A549 treated with Hydrocortisone at 1 μM for 4 hours (cell line): ENCODE results near the gene RNASEH1. TPM values are rescaled to one million over a fixed set of nuclear protein-coding genes. Genes with fewer than 3 reads are reported as not detected.

Experiments
- total RNA-seq: library from RNA; stranded (reverse); fragments of 200-300 nt; extraction: Qiagen RNA extraction; gene quantifications from 5 replicates; pipeline ENCODE4 v1.2.3, GENCODE V29; 2022

RNASEH1 gene
- 45.9 to 61.9 TPM (median 49.5 TPM) in 5 replicates for total RNA-seq

GRCh38 chr2:3558205-3559014 lies at the start of gene RNASEH1:
Gene RNASEH1, minus strand, starts transcription at chr2:3558333. Its CDS starts 73 bp downstream, at chr2:3558260.

GRCh38 chr2:3594493-3595281 lies 36.6 kb upstream of the RNASEH1 start, which contains the start of gene COLEC11:
Gene COLEC11, plus strand, starts transcription at chr2:3595112. Its CDS starts 9,229 bp downstream, at chr2:3604341.

GRCh38 chr2:3519255-3520205 lies 38.6 kb downstream of the RNASEH1 start, which contains the start of gene ADI1:
Gene ADI1, minus strand, starts transcription at chr2:3519531. Its CDS starts 44 bp downstream, at chr2:3519487.

Other genes starting within 250 kb of the RNASEH1 start
- gene EIPR1, start 180.5 kb downstream of the RNASEH1 start, total RNA-seq = 38.1 to 42.8 TPM (median 41.2 TPM) in 5 replicates
- gene TRAPPC12, start 178.6 kb downstream of the RNASEH1 start, total RNA-seq = 52.6 to 66.9 TPM (median 64.5 TPM) in 5 replicates
- gene ADI1, start 38.8 kb downstream of the RNASEH1 start, total RNA-seq = 50.0 to 61.1 TPM (median 57.2 TPM) in 5 replicates
- 2,930 to 4,234 TPM (median 3,087 TPM) in 5 replicates for gene RPS7, start 16.9 kb upstream of the RNASEH1 start, total RNA-seq
- gene COLEC11, start 36.8 kb upstream of the RNASEH1 start, total RNA-seq = 0.48 to 0.69 TPM (median 0.50 TPM) in 5 replicates
- 0.07 TPM in 1 of 5 replicates, not detected in the others for gene ALLC, start 99.9 kb upstream of the RNASEH1 start, total RNA-seq
- gene DCDC2C, start 145.2 kb upstream of the RNASEH1 start, total RNA-seq = 0.21 to 0.56 TPM (median 0.40 TPM) in 4 of 5 replicates, not detected in the other